Ovary (tissue), 9 donors: ENCODE data around the gene STKLD1. TPM values are rescaled to one million over a fixed set of nuclear protein-coding genes. Genes with fewer than 3 reads are reported as not detected.

Source experiments
- DNase-seq, 5 donors: peaks; one replicate each; pipeline ENCODE4 v3.0.0-alpha.2; 2019 to 2020
- H3K27ac ChIP-seq, 2 donors: fragments of 200-600 bp; one replicate each; pipeline versions ENCODE4 v1.5.1 to v1.8.0; 2019 to 2022
- H3K27me3 ChIP-seq: fragments of 200-600 bp; one replicate; pipeline ENCODE4 v1.8.0; 2022
- H3K36me3 ChIP-seq: fragments of 200-600 bp; sonication (generic); one replicate; pipeline ENCODE4 v1.5.1; 2019
- H3K4me1 ChIP-seq: one replicate; pipeline ENCODE4 v1.8.1; 2013; ENCODE audit warnings: mild to moderate bottlenecking, moderate library complexity; ENCODE audit not compliant: insufficient read depth
- H3K4me3 ChIP-seq: fragments of 200-600 bp; sonication (generic); one replicate; pipeline ENCODE4 v1.5.1; 2017
- H3K9me3 ChIP-seq, 2 donors: fragments of 200-600 bp in 1 of 2; sonication (generic) in 1 of 2; one replicate each; pipeline versions ENCODE4 v1.5.1 to v1.8.1; 2013 to 2019; ENCODE audit warnings: mild to moderate bottlenecking in 1 of 2, moderate library complexity in 1 of 2
- CTCF ChIP-seq, 3 donors: fragments of 450-650 bp in 2 of 3; fragments of 200-600 bp in 1 of 3; IDR thresholded peaks; one replicate each; pipeline versions ENCODE4 v1.5.1 to v1.8.0; 2016 to 2022; ENCODE audit warnings: antibody characterized with exemption in 3 of 3, mild to moderate bottlenecking in 1 of 3
- EP300 ChIP-seq: sonication (generic); formaldehyde crosslinking; IDR thresholded peaks from one replicate; pipeline ENCODE4 v1.6.1; 2017; ENCODE audit warnings: antibody characterized with exemption
- POLR2A ChIP-seq: fragments of 450-650 bp; IDR thresholded peaks from one replicate; pipeline ENCODE4 v1.6.1; 2017; ENCODE audit warnings: antibody characterized with exemption, mild to moderate bottlenecking, moderate library complexity
- WGBS, 3 donors: extraction: QIAGEN DNeasy Blood & Tissue Kit in 1 of 3; methylation state at CpG; one replicate each; pipeline versions ENCODE4 v1.1.5 to v1.1.7; 2013 to 2017; 5-methylcytosine and 5-hydroxymethylcytosine counted together
- intact Hi-C, 4 donors: fragments of 100-400 bp; cut with DNase I; formaldehyde crosslinking; loops; one replicate each; pipeline versions ENCODE4 v1.11.0 to v1.15.1; 2022 to 2023
- polyA plus RNA-seq, 2 donors: library from polyadenylated mRNA; stranded (reverse); fragments of 200-250 nt in 1 of 2; fragments of 350-450 nt in 1 of 2; fragmentation: Illumina TruSeq in 1 of 2; extraction: RNeasy Lipid Tissue Mini Kit (QIAGEN cat#74804) in 1 of 2; gene quantifications; one replicate each; pipeline ENCODE4 v1.2.3, GENCODE V29; 2013 to 2014
- total RNA-seq, 7 donors: library from RNA; depleted of rRNA in 2 of 7; stranded (reverse); fragments of >200 nt in 2 of 7; fragmentation: NEBNext Ultra II Directional in 3 of 7; extraction: Animal tissue kit (Norgen Biotek cat#: 25700) in 3 of 7; gene quantifications; one replicate each; pipeline versions ENCODE4 v1.1.0 to v1.2.4, GENCODE V29; 2016 to 2023
- donor health status: DM: no; HTN: no; CAD: no; lungs with moderate emphysema.
- donor health status: DM: no; HTN: no; CAD: no.
- donor health status: Bipolar disorder and iron deficiency.
- donor health status: DM: yes; HTN: yes; CAD: no.
- donor health status: DM: no; HTN: no; CAD: no.
- donor health status: DM: yes; HTN: yes; CAD: no.

Gene STKLD1
- total and polyA plus RNA-seq, 9 donors, result 0.48 to 2.3 (median 1.3) TPM

DNA sequence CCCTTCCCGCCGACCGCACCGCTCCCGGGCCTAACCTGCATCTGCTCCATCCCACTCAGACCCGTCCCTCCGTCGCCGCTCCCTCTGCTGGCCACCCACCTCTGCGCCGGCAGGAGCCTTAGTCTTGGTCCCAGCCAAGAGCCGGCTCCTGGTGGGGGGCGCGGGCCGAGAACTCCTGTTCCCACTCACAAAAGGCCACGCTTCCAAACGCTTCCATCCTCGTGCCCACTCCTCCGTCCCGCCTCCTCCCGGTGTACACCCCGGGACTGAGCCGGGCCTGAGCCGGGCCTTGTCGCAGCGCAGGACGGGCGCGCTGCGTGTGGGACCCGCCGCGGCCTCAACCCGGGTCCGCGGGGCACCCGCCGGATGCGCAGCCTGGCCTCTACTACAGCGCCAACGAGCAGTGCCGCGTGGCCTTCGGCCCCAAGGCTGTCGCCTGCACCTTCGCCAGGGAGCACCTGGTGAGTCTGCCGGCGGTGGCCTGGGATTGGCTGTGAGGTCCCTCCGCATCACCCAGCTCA, 53.5 kb downstream of the STKLD1 start:
- no peak for TF ChIP-seq CTCF (IDR thresholded peaks at IDR 0.05)
- TF ChIP-seq EP300, result no peak
- no peak for TF ChIP-seq POLR2A
- Histone ChIP-seq H3K4me1 (peaks cover 1% of the 10 kb centered on the region), H3K4me3 (no peak overlapping the region), H3K27ac (no peak overlapping the region), H3K9me3 (no peaks in the 10 kb centered on the region), H3K27me3 (no peaks in the 10 kb centered on the region), H3K36me3 (no peaks in the 10 kb centered on the region)
- intact Hi-C loops, result no loop called here
- DNase-seq, result no peak
- WGBS, 3 donors, result 26 to 38% (median 38%) methylated on average over 44 to 49 of the region's 49 CpGs

GRCh38 chr9:133430244-133430643, 54.1 kb downstream of the STKLD1 start:
- DNase-seq, result no peak
- Histone ChIP-seq H3K4me1 (peaks cover 1% of the 10 kb centered on the region), H3K9me3 (no peaks in the 10 kb centered on the region), H3K4me3 (no peak overlapping the region), H3K27me3 (no peaks in the 10 kb centered on the region), H3K36me3 (no peaks in the 10 kb centered on the region), H3K27ac (no peak overlapping the region)
- intact Hi-C loops, result no loop called here
- 90 to 100% (median 96%) methylated on average over 1 of the region's 1 CpG for WGBS, 3 donors
- TF ChIP-seq POLR2A (no peak), EP300 (no peak), CTCF (IDR thresholded peaks at IDR 0.05) (no peak)

GRCh38 chr9:133433351-133433843, 57.2 kb downstream of the STKLD1 start:
- 81 to 91% (median 88%) methylated on average over 9 to 11 of the region's 11 CpGs for WGBS, 3 donors
- peaks cover 1% of the 10 kb centered on the region for H3K4me1 ChIP-seq
- H3K36me3 ChIP-seq, result no peaks in the 10 kb centered on the region
- H3K4me3 ChIP-seq, result no peak overlapping the region
- intact Hi-C loops, result no loop called here
- H3K27me3 ChIP-seq, result no peaks in the 10 kb centered on the region
- no peak overlapping the region for H3K27ac ChIP-seq
- TF ChIP-seq POLR2A, result no peak
- TF ChIP-seq EP300, result no peak
- TF ChIP-seq CTCF (IDR thresholded peaks at IDR 0.05), result no peak
- no peak for DNase-seq
- no peaks in the 10 kb centered on the region for H3K9me3 ChIP-seq

DNA sequence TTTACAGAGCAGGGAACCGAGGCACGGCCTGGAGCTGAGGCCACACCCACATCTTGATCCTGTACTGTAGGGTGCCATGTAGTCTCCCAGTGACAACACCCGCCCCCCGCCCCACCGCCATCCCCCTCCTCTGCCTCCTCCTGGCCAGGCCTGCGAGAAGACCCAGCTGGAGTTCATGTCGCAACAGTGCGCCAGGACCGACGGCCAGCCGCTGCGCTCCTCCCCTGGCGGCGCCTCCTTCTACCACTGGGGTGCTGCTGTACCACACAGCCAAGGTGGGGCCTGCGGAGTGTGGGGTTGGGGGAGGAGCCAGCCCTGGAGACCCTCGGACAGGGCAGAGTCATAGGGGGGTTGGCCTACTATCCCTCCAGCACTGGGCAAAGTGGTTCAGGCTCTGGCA, 60.5 kb downstream of the STKLD1 start:
- 76 to 79% (median 77%) methylated on average over 16 of the region's 16 CpGs for WGBS, 3 donors
- TF ChIP-seq CTCF (IDR thresholded peaks at IDR 0.05), result no peak
- no peak for TF ChIP-seq EP300
- TF ChIP-seq POLR2A, result no peak
- Histone ChIP-seq H3K27ac (no peak overlapping the region), H3K27me3 (no peaks in the 10 kb centered on the region), H3K9me3 (no peaks in the 10 kb centered on the region), H3K4me1 (no peaks in the 10 kb centered on the region), H3K36me3 (no peaks in the 10 kb centered on the region), H3K4me3 (no peak overlapping the region)
- intact Hi-C loops, result no loop called here
- DNase-seq, result no peak
